COLO829 (cell line): ENCODE results near the gene P3H2.
A peak's percentile ranks its signal among the peaks of the same experiment; 100 is the strongest.

Experiments
- DNase-seq: peaks from one replicate; pipeline ENCODE4 v3.0.0; 2012; ENCODE audit warnings: low spot score

P3H2 gene

GRCh38 chr3:190124067-190124466 lies 3.4 kb upstream of the P3H2 start:
- DNase-seq, result no peak

DNA sequence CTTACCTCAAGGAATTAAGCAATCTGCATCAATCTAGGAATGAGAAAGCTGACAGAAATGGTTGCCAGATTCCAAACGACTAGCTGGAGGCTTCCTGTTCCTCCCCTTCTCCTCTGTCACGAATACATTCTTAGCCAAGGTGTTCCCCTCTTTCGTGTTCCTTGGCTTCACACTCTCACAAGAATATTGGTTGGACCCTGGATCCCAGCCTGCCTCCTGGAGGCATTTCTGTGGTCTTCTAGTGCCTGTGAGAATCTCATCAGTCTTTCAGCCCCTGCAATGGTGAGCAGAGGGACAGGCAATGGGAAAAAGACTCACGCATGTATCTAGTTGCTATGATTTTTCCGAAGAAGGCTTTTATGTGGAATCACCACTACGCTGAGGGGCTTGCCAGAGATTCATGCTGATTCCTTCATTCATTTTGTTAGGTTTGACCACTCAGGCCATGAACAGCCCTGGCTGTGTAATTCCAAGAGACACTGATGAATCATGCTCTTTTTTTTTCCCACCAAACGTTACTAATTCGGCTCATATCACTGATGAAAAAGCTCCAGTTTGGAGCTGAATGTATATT lies 1.6 kb upstream of the P3H2 start:
- peak; percentile 30 for DNase-seq

- DNase-seq, result no peak
These were observed 686 bp upstream of the P3H2 start for GRCh38 chr3:190121383-190121782.

DNA sequence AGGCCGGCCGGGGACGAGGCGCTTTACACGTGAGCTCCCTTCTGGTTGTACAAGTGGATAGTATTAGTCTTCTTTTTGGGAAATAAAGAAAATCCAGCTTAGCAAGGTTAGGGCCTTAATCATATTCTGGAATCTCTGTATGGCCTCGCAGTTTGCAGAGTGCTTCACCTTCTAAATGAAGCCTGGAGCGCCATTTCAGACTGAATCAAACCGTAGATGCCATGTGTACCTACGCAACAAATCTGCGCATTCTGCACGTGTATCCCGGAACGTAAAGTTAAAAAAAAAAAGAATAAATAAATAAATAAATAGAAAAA lies 322 bp upstream of the P3H2 start:
- DNase-seq, result no peak

GRCh38 chr3:190119461-190120268 lies 1.0 kb downstream of the P3H2 start:
- no peak for DNase-seq

DNA sequence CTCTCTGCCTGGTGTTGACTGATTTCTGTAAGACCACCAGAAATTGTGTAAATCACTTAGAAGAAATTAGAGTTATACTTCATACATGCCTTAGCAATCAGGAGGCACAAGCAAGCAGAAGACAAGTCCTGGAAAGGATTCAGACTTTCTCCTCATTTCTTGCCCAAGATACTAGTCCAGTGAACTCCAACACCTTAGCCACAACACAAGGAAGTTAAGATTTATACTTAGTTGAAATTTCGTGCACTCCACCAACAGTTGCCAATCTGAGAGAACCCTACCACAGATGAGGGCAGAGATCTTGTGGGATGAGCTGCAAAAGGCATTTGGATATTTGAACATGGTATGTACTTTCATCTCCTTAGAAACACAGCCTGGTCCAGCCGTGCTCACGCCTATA lies 2.3 kb downstream of the P3H2 start:
- no peak for DNase-seq

GRCh38 chr3:190117981-190118380 lies 2.7 kb downstream of the P3H2 start:
- no peak for DNase-seq

DNA sequence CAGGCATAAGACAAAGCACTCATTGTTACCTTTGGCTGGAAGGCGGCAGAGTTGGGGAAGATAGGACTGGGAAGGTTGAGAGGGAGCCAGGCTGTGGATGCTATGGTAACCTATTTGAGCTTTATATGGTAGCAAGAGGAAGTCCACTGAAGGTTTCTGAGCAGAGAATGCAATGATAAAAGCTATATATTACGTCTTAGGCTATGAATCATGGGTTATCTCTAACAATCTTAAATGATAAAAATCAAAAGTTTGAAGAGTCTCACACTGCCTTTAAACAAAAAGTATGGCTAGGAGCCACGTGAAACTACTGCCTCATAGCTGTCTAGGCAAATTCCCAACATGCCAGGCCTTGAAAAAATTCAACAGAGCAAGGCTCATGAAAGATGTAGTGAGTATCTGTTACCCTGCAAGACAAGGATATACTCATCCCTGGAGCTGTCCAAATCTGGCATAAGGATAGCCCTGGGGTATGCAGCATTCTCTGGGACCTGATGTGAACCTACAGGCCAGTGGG lies 4.1 kb downstream of the P3H2 start:
- peak; percentile 42 for DNase-seq

- DNase-seq, result no peak
These were observed 9.9 kb downstream of the P3H2 start for GRCh38 chr3:190110826-190111225.

GRCh38 chr3:190109441-190109840 lies 11.3 kb downstream of the P3H2 start:
- no peak for DNase-seq

DNA sequence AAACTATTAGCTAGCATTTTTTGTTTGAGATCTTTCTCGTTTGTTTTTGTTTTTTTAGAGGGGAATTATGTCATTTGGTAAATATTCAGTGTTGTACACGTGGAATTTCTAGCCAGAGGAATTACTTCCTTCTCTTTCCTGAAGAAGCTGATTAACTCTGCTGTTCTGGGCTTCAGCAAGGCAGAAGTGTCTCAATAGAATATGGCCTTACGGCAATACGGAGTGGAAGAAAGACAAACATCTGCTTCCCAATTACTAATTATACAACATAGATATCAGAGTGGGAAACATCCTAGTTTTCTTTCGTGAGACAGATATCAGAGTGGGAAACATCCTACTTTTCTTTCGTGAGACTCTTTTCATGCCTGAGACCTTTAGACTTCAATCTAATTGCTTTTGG lies 11.9 kb downstream of the P3H2 start:
- no peak for DNase-seq

DNA sequence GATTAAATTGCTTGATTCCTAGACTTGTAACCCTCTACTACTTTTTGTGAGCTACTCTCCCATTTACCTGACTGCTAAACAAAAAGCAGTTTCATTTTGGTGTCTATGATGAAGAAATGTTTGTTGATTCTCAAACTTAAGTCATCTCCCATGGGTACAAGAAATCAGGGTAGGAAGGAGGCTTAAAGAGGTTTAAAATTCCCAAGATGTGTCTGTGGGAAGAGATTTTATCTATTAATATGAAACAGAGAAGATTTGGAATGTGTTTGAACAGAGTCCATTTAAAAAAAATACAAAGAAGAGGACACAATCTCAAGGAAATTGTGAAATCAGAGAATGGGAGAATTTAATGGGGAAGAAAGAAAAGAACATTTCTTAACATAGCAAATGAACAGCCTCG lies 14.8 kb downstream of the P3H2 start:
- no peak for DNase-seq

- DNase-seq, result no peak
These were observed 19.2 kb downstream of the P3H2 start for GRCh38 chr3:190101320-190102011.

DNA sequence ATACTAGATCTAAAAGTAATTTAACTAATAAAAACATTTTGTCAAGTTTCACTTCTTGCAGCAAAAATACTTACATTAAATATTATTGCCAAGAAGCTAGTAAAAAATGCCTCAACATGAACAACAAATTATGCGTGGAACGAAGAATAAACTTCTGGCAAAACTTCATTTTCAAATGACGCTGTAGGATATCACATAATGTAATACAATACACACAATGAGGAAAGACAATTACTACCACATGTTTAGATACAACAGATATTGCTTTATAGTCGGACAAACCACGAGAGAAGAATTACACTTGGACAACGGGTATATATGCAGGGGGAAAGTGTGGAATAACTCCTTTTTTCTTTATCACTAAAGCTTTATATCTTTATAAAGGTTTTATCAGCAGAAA lies 21.6 kb downstream of the P3H2 start:
- no peak for DNase-seq

DNA sequence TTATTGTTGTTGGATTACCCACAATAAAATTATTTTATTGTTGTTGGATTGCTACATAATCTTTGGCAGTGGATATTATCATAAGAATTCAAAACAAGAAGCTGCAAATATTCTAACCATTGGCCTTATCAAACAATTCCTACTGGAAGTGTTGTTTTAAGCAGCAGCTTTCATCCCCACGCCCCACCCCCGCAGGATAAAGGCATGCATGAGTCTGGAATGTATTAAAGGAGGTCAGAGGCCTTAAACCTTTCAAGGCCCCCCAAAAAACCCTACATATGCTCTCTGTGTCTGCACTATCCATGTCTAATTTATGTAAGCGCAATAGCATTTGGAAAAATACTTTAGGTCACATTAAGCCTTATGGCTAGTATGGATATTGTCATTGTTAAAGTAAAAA lies 23.1 kb downstream of the P3H2 start:
- no peak for DNase-seq

DNA sequence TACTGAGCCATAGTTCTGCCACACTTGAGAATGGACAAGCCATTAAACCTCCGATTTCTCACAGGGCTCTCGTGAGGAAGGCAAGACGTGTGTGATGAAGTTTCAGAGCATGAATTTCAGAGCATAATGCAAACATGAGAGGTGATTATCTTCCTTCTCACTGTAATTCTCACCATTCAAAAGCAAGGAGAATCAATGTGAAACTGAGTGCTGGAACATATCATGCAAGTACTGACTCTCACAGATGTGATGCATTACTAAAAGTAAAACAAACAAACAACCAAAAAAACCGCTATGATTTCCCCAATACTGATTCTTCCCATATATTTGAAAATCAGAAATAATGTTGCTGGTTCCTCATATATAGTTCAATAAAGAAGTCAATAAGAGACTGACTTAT lies 23.7 kb downstream of the P3H2 start:
- no peak for DNase-seq

GRCh38 chr3:190096345-190096744 lies 24.4 kb downstream of the P3H2 start:
- no peak for DNase-seq

- DNase-seq, result no peak
These were observed 26.5 kb downstream of the P3H2 start for GRCh38 chr3:190094160-190094718.

DNA sequence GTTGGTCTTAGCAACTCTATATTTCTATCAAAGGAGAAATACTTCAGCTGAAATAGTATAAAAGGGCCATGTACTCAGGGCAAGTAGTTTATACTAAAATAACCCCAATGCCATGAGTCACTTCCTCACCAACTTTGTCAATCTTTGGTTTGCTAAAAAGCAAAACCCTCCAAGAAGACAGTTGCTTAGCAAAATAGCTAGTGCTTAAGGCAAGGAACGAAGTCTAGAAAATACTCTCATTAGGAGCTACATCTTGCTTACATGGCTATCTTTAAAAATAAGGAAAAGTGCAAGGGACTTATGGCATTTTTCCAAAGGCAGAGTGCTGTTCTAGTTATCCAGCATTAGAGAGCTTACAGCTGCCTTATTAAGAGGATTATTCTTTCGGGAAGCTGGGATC lies 28.4 kb downstream of the P3H2 start:
- peak; percentile 79 for DNase-seq

- DNase-seq, result peak; percentile 53
These were observed 31.0 kb downstream of the P3H2 start for GRCh38 chr3:190089711-190090110.

GRCh38 chr3:190088890-190089289 lies 31.8 kb downstream of the P3H2 start:
- no peak for DNase-seq

DNA sequence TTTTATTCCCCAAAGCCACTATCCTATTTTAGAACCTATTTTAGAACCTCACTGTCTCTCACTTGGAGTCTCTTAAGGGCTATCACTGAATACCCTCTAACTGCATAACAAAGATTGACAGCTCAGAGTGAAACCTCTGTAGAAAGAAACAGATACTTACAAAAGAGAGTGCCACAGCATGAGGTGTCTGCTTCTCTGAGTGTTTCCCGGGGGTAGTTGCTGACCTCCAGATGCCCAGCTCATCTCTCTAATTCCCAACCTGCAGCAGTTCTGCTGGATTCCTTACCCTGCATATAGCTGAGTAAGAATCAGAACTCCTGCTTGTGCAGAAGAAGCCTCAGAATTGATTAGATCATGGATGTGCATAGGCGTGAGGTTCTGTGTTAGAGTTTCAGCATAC lies 34.5 kb downstream of the P3H2 start:
- no peak for DNase-seq

GRCh38 chr3:190084983-190085382 lies 35.7 kb downstream of the P3H2 start:
- no peak for DNase-seq
